NCI-H2196 treated with DMSO at 0.1 percent for 48 hours (cell line): ENCODE data around the gene POLR3C.
"Not testable (repeated sequence)": the region's sequence is repeated elsewhere in the genome, so short reads cannot be mapped to it uniquely, and the experiment has no call there.

Experiments
- DNase-seq: peaks from one replicate; lab custom pipeline; 2025; ENCODE audit not compliant: unreplicated experiment; lab: John Stamatoyannopoulos, UW

Gene POLR3C

GRCh38 chr1:145818095-145818494, 5.9 kb upstream of the POLR3C start:
- not testable (repeated sequence) for DNase-seq

GRCh38 chr1:145822779-145823331, 1.1 kb upstream of the POLR3C start:
- DNase-seq: not testable (repeated sequence)

GRCh38 chr1:145824499-145824842, 471 bp downstream of the POLR3C start:
- no peak for DNase-seq

- DNase-seq: no peak
These were observed 2.0 kb downstream of the POLR3C start for GRCh38 chr1:145826030-145826429.

- no peak for DNase-seq
These were observed 4.0 kb downstream of the POLR3C start for GRCh38 chr1:145827966-145828365.

GRCh38 chr1:145828367-145829026, 4.5 kb downstream of the POLR3C start:
- no peak for DNase-seq

- DNase-seq: not testable (repeated sequence)
These were observed 6.8 kb downstream of the POLR3C start for GRCh38 chr1:145830810-145831209.

- DNase-seq: no peak
These were observed 13.7 kb downstream of the POLR3C start for GRCh38 chr1:145837656-145838055.

- DNase-seq: no peak
These were observed 19.0 kb downstream of the POLR3C start for GRCh38 chr1:145843031-145843430.

GRCh38 chr1:145845144-145845513, 21.1 kb downstream of the POLR3C start:
- no peak for DNase-seq

- peak; percentile 33 for DNase-seq
These were observed 21.6 kb downstream of the POLR3C start, which contains the start of gene NUDT17 for GRCh38 chr1:145845514-145846161. NUDT17 (plus strand) TSS chr1:145845630; CDS start chr1:145845641, 11 bp downstream.

- no peak for DNase-seq
These were observed 22.2 kb downstream of the POLR3C start for GRCh38 chr1:145846201-145846612.

GRCh38 chr1:145847827-145848226, 23.8 kb downstream of the POLR3C start:
- no peak for DNase-seq

- no peak for DNase-seq
These were observed 25.6 kb downstream of the POLR3C start for GRCh38 chr1:145849356-145850160.

- DNase-seq: no peak
These were observed 31.5 kb downstream of the POLR3C start for GRCh38 chr1:145855426-145855948.

- no peak for DNase-seq
These were observed 33.2 kb downstream of the POLR3C start for GRCh38 chr1:145857170-145857569.

- peak; percentile 21 for DNase-seq
These were observed 34.4 kb downstream of the POLR3C start for GRCh38 chr1:145858238-145858900.

GRCh38 chr1:145858901-145859490, 35.0 kb downstream of the POLR3C start, which contains the start of gene PIAS3:
PIAS3 (minus strand) TSS chr1:145859081; CDS start chr1:145858990, 91 bp downstream.
- DNase-seq: peak; percentile 90

- DNase-seq: peak; percentile 77
These were observed 35.6 kb downstream of the POLR3C start for GRCh38 chr1:145859491-145860023.
